Measurements from ENCODE around the gene FGF22. TPM values are rescaled to one million over a fixed set of nuclear protein-coding genes. Genes with fewer than 3 reads are reported as not detected.

Gene FGF22
- total RNA-seq, 3 donors from 2014 or later (not counting 1 experiment from before 2014, with no cell fraction given) = 0.31 to 0.58 (median 0.41) TPM

DNA sequence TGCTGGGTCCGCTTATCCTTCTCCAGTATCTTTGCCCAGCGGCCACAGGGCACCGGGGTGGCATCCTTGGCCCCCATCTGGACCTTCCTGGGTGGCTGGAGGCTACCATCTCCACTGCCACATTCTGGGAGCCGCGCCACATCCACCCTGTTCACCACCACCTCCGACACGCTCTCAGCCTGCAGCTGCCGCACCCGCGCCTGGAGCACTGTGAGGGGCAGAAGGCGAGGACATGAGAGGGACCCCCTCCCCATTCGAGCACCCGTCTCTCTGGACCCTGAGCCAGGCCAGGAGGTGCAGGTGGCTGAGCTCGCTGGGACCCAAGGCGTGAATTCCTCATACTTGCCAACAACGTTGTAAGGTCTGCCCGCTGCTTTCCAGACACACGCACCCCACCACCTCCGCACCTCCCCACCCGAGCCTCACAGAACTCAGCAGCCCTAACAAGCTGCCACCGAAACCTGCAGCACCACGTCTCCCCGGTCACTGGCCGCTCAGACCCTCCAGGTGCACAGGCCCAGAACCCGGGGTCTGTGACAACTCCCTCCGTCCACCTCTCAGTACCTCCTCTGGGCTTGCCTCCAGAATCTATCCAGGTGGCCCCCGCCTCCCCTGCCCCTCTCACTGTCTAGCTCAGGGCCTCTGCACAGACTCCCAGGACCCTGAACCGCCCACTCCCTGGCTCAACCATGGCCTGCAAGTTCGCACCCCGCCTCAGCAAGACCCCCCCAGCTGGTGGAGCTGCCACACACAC lies 9.5 kb upstream of the FGF22 start:
- no peak overlapping the region for H3K27ac Mint-ChIP-seq
- intact Hi-C loops (cut with micrococcal nuclease) = no loop called here
- no peak for ATAC-seq
- Histone ChIP-seq H3K9me3 (ENCODE audit: control insufficient read depth, insufficient read depth, low read length) (no peaks in the 10 kb centered on the region), H3K27me3 (ENCODE audit: control insufficient read depth, insufficient read depth, low read length) (no peaks in the 10 kb centered on the region), H3K27ac (ENCODE audit: low read length) (no peak overlapping the region), H3K4me1 (ENCODE audit: control insufficient read depth, insufficient read depth, low read length) (peaks cover 24% of the 10 kb centered on the region), H3K36me3 (ENCODE audit: control insufficient read depth, insufficient read depth, low read length) (peaks cover 24% of the 10 kb centered on the region), H3K4me3 (ENCODE audit: low read length) (no peak overlapping the region)
- DNase-seq = no peak
- no peaks in the 10 kb centered on the region for H3K9me3 Mint-ChIP-seq
- 97% methylated on average over 30 of the region's 30 CpGs for WGBS (ENCODE audit: insufficient coverage)
- no peak for TF ChIP-seq CTCF (IDR thresholded peaks at IDR 0.05)
- H3K4me3 Mint-ChIP-seq = peak overlapping the region; percentile 35
- H3K36me3 Mint-ChIP-seq = no peaks in the 10 kb centered on the region
- peaks cover 9 to 26% of the 10 kb centered on the region in 2 donors for H3K4me1 Mint-ChIP-seq
- H3K27me3 Mint-ChIP-seq (ENCODE audit: low read depth in 2 of 2) = no peaks in the 10 kb centered on the region

GRCh38 chr19:632579-633067 lies 7.1 kb upstream of the FGF22 start:
- Mint-ChIP-seq H3K4me1 (peaks cover 9 to 26% of the 10 kb centered on the region in 2 donors), H3K36me3 (no peaks in the 10 kb centered on the region), H3K9me3 (no peaks in the 10 kb centered on the region), H3K4me3 (peak overlapping the region; percentile 82), H3K27me3 (ENCODE audit: low read depth in 2 of 2) (no peaks in the 10 kb centered on the region), H3K27ac (peak overlapping the region; percentile 87 to 95)
- intact Hi-C loops (cut with micrococcal nuclease) = no loop called here
- Histone ChIP-seq H3K27me3 (ENCODE audit: control insufficient read depth, insufficient read depth, low read length) (no peaks in the 10 kb centered on the region), H3K36me3 (ENCODE audit: control insufficient read depth, insufficient read depth, low read length) (peaks cover 17% of the 10 kb centered on the region), H3K4me1 (ENCODE audit: control insufficient read depth, insufficient read depth, low read length) (peaks cover 24% of the 10 kb centered on the region), H3K4me3 (ENCODE audit: low read length) (peak overlapping the region; percentile 77), H3K27ac (ENCODE audit: low read length) (peak overlapping the region; percentile 43), H3K9me3 (ENCODE audit: control insufficient read depth, insufficient read depth, low read length) (no peaks in the 10 kb centered on the region)
- no peak for TF ChIP-seq CTCF (IDR thresholded peaks at IDR 0.05)
- DNase-seq (peak in 1 of 2 donors; percentile 43), ATAC-seq (no peak)
- 7% methylated on average over 35 of the region's 35 CpGs for WGBS (ENCODE audit: insufficient coverage)

GRCh38 chr19:633068-633785 lies 6.5 kb upstream of the FGF22 start, which contains the start of gene POLRMT:
TSS of gene POLRMT (minus strand) at chr19:633537. CDS start at chr19:633512, 25 bp downstream.
- Mint-ChIP-seq H3K4me3 (peak within 1 kb of the TSS; percentile 82), H3K27ac (peak within 1 kb of the TSS; percentile 87 to 95), H3K36me3 (no peaks in the 10 kb centered on the region), H3K9me3 (no peaks in the 10 kb centered on the region), H3K27me3 (ENCODE audit: low read depth in 2 of 2) (no peaks in the 10 kb centered on the region), H3K4me1 (peaks cover 9 to 26% of the 10 kb centered on the region in 2 donors)
- H3K9me3 ChIP-seq (ENCODE audit: control insufficient read depth, insufficient read depth, low read length) = no peaks in the 10 kb centered on the region
- intact Hi-C loops (cut with micrococcal nuclease) = no loop called here
- peak; percentile 94 to 96 (median 95) for ATAC-seq
- H3K4me3 ChIP-seq (ENCODE audit: low read length) = peak within 1 kb of the TSS; percentile 77
- H3K27ac ChIP-seq (ENCODE audit: low read length) = peak within 1 kb of the TSS; percentile 79
- TF ChIP-seq CTCF (IDR thresholded peaks at IDR 0.05) = no peak
- under 1% methylated on average over 67 of the region's 67 CpGs for WGBS (ENCODE audit: insufficient coverage)
- H3K36me3 ChIP-seq (ENCODE audit: control insufficient read depth, insufficient read depth, low read length) = peaks cover 11% of the 10 kb centered on the region
- DNase-seq = peak; percentile 86 to 99
- peaks cover 25% of the 10 kb centered on the region for H3K4me1 ChIP-seq (ENCODE audit: control insufficient read depth, insufficient read depth, low read length)
- no peaks in the 10 kb centered on the region for H3K27me3 ChIP-seq (ENCODE audit: control insufficient read depth, insufficient read depth, low read length)

Data from natural killer cell (primary cell).